GM12864 (cell line): ENCODE measurements around the gene DPYSL3.

ENCODE experiments used
- DNase-seq: peaks from one replicate; pipeline ENCODE4 v3.0.0-alpha.2; 2011; ENCODE audit warnings: low read depth
- H3K4me3 ChIP-seq: 2 replicates; pipeline ENCODE4 v1.5.1; 2011; ENCODE audit warnings: mild to moderate bottlenecking, low read depth, low read length, control low read depth
- TF ChIP-seq, protein P1 (sequence below): IDR thresholded peaks from 2 replicates; pipeline ENCODE4 v1.5.1; 2011; ENCODE audit warnings: low read depth, mild to moderate bottlenecking, moderate library complexity, low read length, control low read depth, inconsistent platforms; ENCODE audit errors: missing control alignments

The DPYSL3 gene

GRCh38 chr5:147398860-147399259 is 111.0 kb downstream of the DPYSL3 start:
- DNase-seq: no peak
- TF ChIP-seq, protein P1, sequence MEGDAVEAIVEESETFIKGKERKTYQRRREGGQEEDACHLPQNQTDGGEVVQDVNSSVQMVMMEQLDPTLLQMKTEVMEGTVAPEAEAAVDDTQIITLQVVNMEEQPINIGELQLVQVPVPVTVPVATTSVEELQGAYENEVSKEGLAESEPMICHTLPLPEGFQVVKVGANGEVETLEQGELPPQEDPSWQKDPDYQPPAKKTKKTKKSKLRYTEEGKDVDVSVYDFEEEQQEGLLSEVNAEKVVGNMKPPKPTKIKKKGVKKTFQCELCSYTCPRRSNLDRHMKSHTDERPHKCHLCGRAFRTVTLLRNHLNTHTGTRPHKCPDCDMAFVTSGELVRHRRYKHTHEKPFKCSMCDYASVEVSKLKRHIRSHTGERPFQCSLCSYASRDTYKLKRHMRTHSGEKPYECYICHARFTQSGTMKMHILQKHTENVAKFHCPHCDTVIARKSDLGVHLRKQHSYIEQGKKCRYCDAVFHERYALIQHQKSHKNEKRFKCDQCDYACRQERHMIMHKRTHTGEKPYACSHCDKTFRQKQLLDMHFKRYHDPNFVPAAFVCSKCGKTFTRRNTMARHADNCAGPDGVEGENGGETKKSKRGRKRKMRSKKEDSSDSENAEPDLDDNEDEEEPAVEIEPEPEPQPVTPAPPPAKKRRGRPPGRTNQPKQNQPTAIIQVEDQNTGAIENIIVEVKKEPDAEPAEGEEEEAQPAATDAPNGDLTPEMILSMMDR: no peak
- no peak overlapping the region for H3K4me3 ChIP-seq

GRCh38 chr5:147397616-147398015 is 112.3 kb downstream of the DPYSL3 start:
- TF ChIP-seq, protein P1: peak; percentile 24
- no peak for DNase-seq
- no peak overlapping the region for H3K4me3 ChIP-seq

DNA sequence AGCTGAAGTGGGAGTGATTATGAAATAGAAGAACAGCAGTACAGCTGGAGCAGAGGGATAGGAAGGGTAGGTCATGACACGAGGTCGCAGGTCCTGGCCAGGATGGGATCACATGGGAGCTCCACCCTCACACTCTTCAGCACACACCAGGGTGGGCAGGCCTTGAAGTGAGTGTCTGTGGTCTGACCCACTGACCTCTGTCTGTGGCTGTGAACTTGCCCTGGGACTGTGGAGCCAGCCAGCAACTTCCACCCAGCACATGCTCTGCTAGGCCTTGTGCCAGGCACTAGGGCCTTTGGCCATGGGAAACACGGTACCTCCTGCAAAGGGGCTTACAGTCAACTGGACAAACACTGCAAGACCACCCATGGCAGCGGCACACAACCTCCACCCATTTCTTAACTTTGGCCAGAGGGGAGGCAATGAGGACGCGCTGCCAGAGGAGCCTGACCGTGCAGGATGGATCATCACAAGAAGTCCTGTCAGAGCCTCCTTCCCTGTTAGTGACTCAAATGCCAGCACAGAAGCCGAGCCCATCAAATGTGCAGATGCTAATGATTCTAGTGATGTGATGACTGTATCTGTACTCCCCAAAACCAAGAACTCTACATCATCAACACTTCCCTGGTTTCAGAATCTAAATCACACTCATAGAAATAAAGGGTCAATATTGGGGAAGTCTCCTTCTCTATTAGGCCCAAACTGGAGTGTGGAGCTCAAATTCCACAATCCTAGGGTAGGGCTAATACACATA is 113.6 kb downstream of the DPYSL3 start:
- no peak for DNase-seq
- TF ChIP-seq, protein P1: no peak
- no peak overlapping the region for H3K4me3 ChIP-seq

DNA sequence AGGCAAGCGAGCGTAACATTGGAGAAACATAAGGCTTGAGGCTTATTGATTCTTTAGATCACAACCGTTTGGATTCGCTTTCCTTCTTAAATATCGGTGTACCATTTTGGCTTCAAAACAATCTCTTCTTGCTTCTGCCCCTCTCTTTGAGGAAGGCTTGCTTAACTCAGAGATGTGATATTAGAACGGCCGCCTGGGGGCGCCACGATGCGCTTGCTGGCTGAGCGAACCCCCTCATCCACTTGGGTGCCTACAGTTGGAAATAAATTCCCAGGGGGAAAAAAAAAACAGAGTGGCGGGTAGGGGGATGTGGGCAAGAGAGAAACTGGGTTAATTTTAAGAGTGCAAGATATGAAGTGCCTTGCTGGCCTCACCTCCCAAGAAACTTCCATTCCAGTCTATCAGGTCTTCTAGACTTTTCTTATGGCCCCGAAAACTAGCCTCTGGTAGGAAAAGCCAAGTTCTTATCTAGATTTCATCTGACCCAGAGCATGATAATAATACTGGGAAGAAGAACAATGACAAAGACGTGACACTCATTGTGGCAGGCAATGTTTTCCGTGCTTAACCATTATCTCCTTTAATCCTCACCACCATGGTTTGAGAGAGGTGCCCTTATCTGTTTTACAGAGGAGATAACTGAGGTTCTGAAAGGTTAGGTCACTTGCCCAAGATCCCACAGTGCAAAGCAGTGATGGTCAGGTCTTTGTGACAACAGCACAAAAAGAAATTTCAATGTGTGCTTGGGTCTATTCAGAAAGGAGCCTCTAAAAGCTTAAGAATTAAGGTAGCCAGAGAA is 115.8 kb downstream of the DPYSL3 start:
- H3K4me3 ChIP-seq: no peak overlapping the region
- no peak for DNase-seq
- TF ChIP-seq, protein P1: peak; percentile 28

GRCh38 chr5:147391781-147392180 is 118.1 kb downstream of the DPYSL3 start:
- TF ChIP-seq, protein P1: peak; percentile 69
- peak; percentile 10 for DNase-seq
- H3K4me3 ChIP-seq: no peak overlapping the region

- no peak overlapping the region for H3K4me3 ChIP-seq
- TF ChIP-seq, protein P1: no peak
- DNase-seq: no peak
Observed at GRCh38 chr5:147390654-147391225, 119.1 kb downstream of the DPYSL3 start.
